H1 (cell line): ENCODE data around the gene ROBO2. TPM values are rescaled to one million over a fixed set of nuclear protein-coding genes. Genes with fewer than 3 reads are reported as not detected.

Source experiments
- CBX8 ChIP-seq: fragments of 300-800, 300-1000 bp; sonication (generic); IDR thresholded peaks from 2 replicates; pipeline ENCODE4 v1.7.1; 2016; ENCODE audit warnings: low read depth, low read length, borderline replicate concordance
- CTCF ChIP-seq, 3 experiments: IDR thresholded peaks; 1 replicate in 2 of 3; 2 replicates in 1 of 3; pipeline versions ENCODE4 v1.5.1 to v1.6.1; 2011; ENCODE audit warnings: low read length in 3 of 3, mild to moderate bottlenecking in 3 of 3, inconsistent platforms in 2 of 3, low read depth in 1 of 3, moderate library complexity in 1 of 3; ENCODE audit not compliant: insufficient read depth in 1 of 3; ENCODE audit errors: control extremely low read depth in 1 of 3
- polyA plus RNA-seq, 7 experiments: library from polyadenylated mRNA; depleted of rRNA in 3 of 7; stranded (reverse) in 5 of 7; unstranded in 2 of 7; fragments of >200 nt in 5 of 7; fragments of 200-250 nt in 2 of 7; gene quantifications; 1 replicate in 5 of 7; 2 replicates in 1 of 7; 4 replicates in 1 of 7; pipeline versions ENCODE4 v1.2.1 to v1.2.3, GENCODE V29; 2011 to 2013; ENCODE audit warnings: missing spikeins in 2 of 7, mixed read lengths in 2 of 7
- total RNA-seq: library from RNA; stranded (reverse); fragmentation: NEBNext Ultra II Directional; extraction: Animal tissue kit (Norgen Biotek cat#: 25700); gene quantifications from 2 replicates; pipeline ENCODE4 v1.2.1, GENCODE V29; 2021

ROBO2 gene
- total and polyA plus RNA-seq, 2 of the 8 experiments (the other 6 are each of a cell fraction or from before 2014, with no cell fraction given): 1.5 to 2.9 TPM

- TF ChIP-seq CTCF (IDR thresholded peaks at IDR 0.05; ENCODE audit: control extremely low read depth in 1 of 3, insufficient read depth in 1 of 3, low read depth in 1 of 3, low read length in 3 of 3): no peak
- TF ChIP-seq CBX8: no peak
Measured at GRCh38 chr3:77467702-77468625, 428.1 kb downstream of the ROBO2 start (continued).
